ENCODE data around the gene ELAVL4.
"Not testable (repeated sequence)": the region's sequence is repeated elsewhere in the genome, so short reads cannot be mapped to it uniquely, and the experiment has no call there.

Gene ELAVL4

GRCh38 chr1:50111503-50111902 is 2.8 kb downstream of the ELAVL4 start:
- DNase-seq (ENCODE audit: low read depth, low spot score) = no peak
- H3K4me3 ChIP-seq (ENCODE audit: low read length) = no peak overlapping the region

GRCh38 chr1:50112193-50112592 is 3.5 kb downstream of the ELAVL4 start:
- no peak overlapping the region for H3K4me3 ChIP-seq (ENCODE audit: low read length)

GRCh38 chr1:50123071-50123470 is 14.4 kb downstream of the ELAVL4 start:
- no peak overlapping the region for H3K4me3 ChIP-seq (ENCODE audit: low read length)
- DNase-seq (ENCODE audit: low read depth, low spot score) = no peak

More at GRCh38 chr1:50112193-50112592, 3.5 kb downstream of the ELAVL4 start:
- DNase-seq (ENCODE audit: low read depth, low spot score) = no peak

GRCh38 chr1:50126927-50127715 is 18.4 kb downstream of the ELAVL4 start:
- H3K4me3 ChIP-seq (ENCODE audit: low read length) = no peak overlapping the region
- no peak for DNase-seq (ENCODE audit: low read depth, low spot score)

- DNase-seq (ENCODE audit: low read depth, low spot score) = no peak
- no peak overlapping the region for H3K4me3 ChIP-seq (ENCODE audit: low read length)
These were observed 20.5 kb downstream of the ELAVL4 start for GRCh38 chr1:50129201-50129600.

GRCh38 chr1:50132347-50132894 is 23.7 kb downstream of the ELAVL4 start:
- H3K4me3 ChIP-seq (ENCODE audit: low read length) = no peak overlapping the region
- DNase-seq (ENCODE audit: low read depth, low spot score) = no peak

GRCh38 chr1:50135716-50136115 is 27.0 kb downstream of the ELAVL4 start:
- no peak overlapping the region for H3K4me3 ChIP-seq (ENCODE audit: low read length)
- no peak for DNase-seq (ENCODE audit: low read depth, low spot score)

GRCh38 chr1:50139339-50140181 is 30.8 kb downstream of the ELAVL4 start:
- H3K4me3 ChIP-seq (ENCODE audit: low read length) = no peak overlapping the region
- DNase-seq (ENCODE audit: low read depth, low spot score) = no peak

- H3K4me3 ChIP-seq (ENCODE audit: low read length) = no peak overlapping the region
- no peak for DNase-seq (ENCODE audit: low read depth, low spot score)
These were observed 31.4 kb downstream of the ELAVL4 start for GRCh38 chr1:50140182-50140447.

GRCh38 chr1:50147191-50147850 is 38.6 kb downstream of the ELAVL4 start:
- DNase-seq (ENCODE audit: low read depth, low spot score) = no peak
- H3K4me3 ChIP-seq (ENCODE audit: low read length) = no peak overlapping the region

GRCh38 chr1:50148142-50148923 is 39.6 kb downstream of the ELAVL4 start:
- H3K4me3 ChIP-seq (ENCODE audit: low read length) = no peak overlapping the region
- DNase-seq (ENCODE audit: low read depth, low spot score) = no peak

- no peak for DNase-seq (ENCODE audit: low read depth, low spot score)
- H3K4me3 ChIP-seq (ENCODE audit: low read length) = no peak overlapping the region
These were observed 43.5 kb downstream of the ELAVL4 start for GRCh38 chr1:50152236-50152635.

- H3K4me3 ChIP-seq (ENCODE audit: low read length) = no peak overlapping the region
- no peak for DNase-seq (ENCODE audit: low read depth, low spot score)
These were observed 46.8 kb downstream of the ELAVL4 start for GRCh38 chr1:50155541-50155940.

- no peak for DNase-seq (ENCODE audit: low read depth, low spot score)
- H3K4me3 ChIP-seq (ENCODE audit: low read length) = no peak overlapping the region
These were observed 47.7 kb downstream of the ELAVL4 start for GRCh38 chr1:50156241-50157010.

GRCh38 chr1:50157306-50157941 is 48.7 kb downstream of the ELAVL4 start:
- no peak overlapping the region for H3K4me3 ChIP-seq (ENCODE audit: low read length)
- DNase-seq (ENCODE audit: low read depth, low spot score) = no peak

- DNase-seq (ENCODE audit: low read depth, low spot score) = no peak
These were observed 49.7 kb downstream of the ELAVL4 start for GRCh38 chr1:50158421-50158820.

GRCh38 chr1:50163680-50164079 is 55.0 kb downstream of the ELAVL4 start:
- H3K4me3 ChIP-seq (ENCODE audit: low read length) = no peak overlapping the region
- DNase-seq (ENCODE audit: low read depth, low spot score) = no peak

More at GRCh38 chr1:50158421-50158820, 49.7 kb downstream of the ELAVL4 start:
- no peak overlapping the region for H3K4me3 ChIP-seq (ENCODE audit: low read length)

GRCh38 chr1:50166351-50166750 is 57.6 kb downstream of the ELAVL4 start:
- not testable (repeated sequence) for DNase-seq (ENCODE audit: low read depth, low spot score); H3K4me3 ChIP-seq (ENCODE audit: low read length)

Measured in Jurkat, Clone E6-1 (cell line).